H1 (cell line): ENCODE measurements around the gene FGGY. TPM values are rescaled to one million over a fixed set of nuclear protein-coding genes. Genes with fewer than 3 reads are reported as not detected.

Source experiments
- CTCF ChIA-PET: fragments of 300-600 bp; sonication (Branson Sonifier 250); formaldehyde crosslinking; loops from one replicate; lab custom pipeline; 2021; ENCODE audit not compliant: partially characterized antibody; lab: Charles Lee
- POLR2A ChIA-PET: fragments of 300-600 bp; sonication (Branson Sonifier 250); formaldehyde crosslinking; loops from one replicate; lab custom pipeline; 2021; ENCODE audit warnings: inconsistent platforms; ENCODE audit not compliant: partially characterized antibody; lab: Charles Lee
- DNase-seq, 2 experiments: peaks; one replicate each; pipeline versions ENCODE4 v3.0.0 to v3.0.0-alpha.2; 2010 to 2022; ENCODE audit warnings: low spot score in 2 of 2, low read depth in 1 of 2, mixed read lengths in 1 of 2
- FAIRE-seq: peaks from 2 replicates; lab custom pipeline; 2011; peaks lifted over from hg19 to GRCh38; lab: Jason Lieb, UNC
- H2AFZ ChIP-seq: 2 replicates; pipeline ENCODE4 v1.8.1; 2012; ENCODE audit warnings: low read length, inconsistent platforms
- H2AK5ac ChIP-seq: 2 replicates; pipeline ENCODE4 v1.6.1; 2013; ENCODE audit warnings: low read depth, low read length
- H2BK120ac ChIP-seq: replicated peaks from 2 replicates; pipeline ENCODE3; 2013; ENCODE audit warnings: low read depth, low read length, inconsistent platforms
- H2BK12ac ChIP-seq: 2 replicates; pipeline ENCODE4 v1.6.1; 2013; ENCODE audit warnings: low read depth, low read length
- H2BK15ac ChIP-seq: 2 replicates; pipeline ENCODE4 v1.6.1; 2013; ENCODE audit warnings: low read length
- H2BK20ac ChIP-seq: 2 replicates; pipeline ENCODE4 v1.6.1; 2013; ENCODE audit warnings: low read length
- H2BK5ac ChIP-seq: 2 replicates; pipeline ENCODE4 v1.6.1; 2013; ENCODE audit warnings: low read depth, low read length
- H3K14ac ChIP-seq: 2 replicates; pipeline ENCODE4 v1.6.1; 2013; ENCODE audit warnings: inconsistent platforms; ENCODE audit not compliant: insufficient read length
- H3K18ac ChIP-seq: 2 replicates; pipeline ENCODE4 v1.6.1; 2013; ENCODE audit warnings: low read length; ENCODE audit errors: extremely low read depth
- H3K23ac ChIP-seq: 2 replicates; pipeline ENCODE4 v1.6.1; 2013; ENCODE audit warnings: inconsistent platforms; ENCODE audit not compliant: insufficient read length
- H3K23me2 ChIP-seq: 2 replicates; pipeline ENCODE4 v1.6.1; 2013; ENCODE audit warnings: low read depth, low read length
- H3K27ac ChIP-seq: 2 replicates; pipeline ENCODE4 v1.6.1; 2011; ENCODE audit warnings: low read depth, low read length, inconsistent platforms
- H3K27me3 ChIP-seq, 4 experiments: replicated peaks in 1 of 4; 1 replicate in 1 of 4; 2 replicates in 3 of 4; pipeline versions ENCODE4 v1.6.1 to v1.8.1; 2011 to 2013; ENCODE audit warnings: low read length in 3 of 4, mild to moderate bottlenecking in 3 of 4, inconsistent platforms in 2 of 4, mixed read lengths in 2 of 4, moderate library complexity in 1 of 4; ENCODE audit not compliant: control insufficient read depth in 3 of 4, insufficient read depth in 3 of 4; ENCODE audit errors: extremely low read depth in 1 of 4
- H3K36me3 ChIP-seq, 4 experiments: 2 replicates each; pipeline versions ENCODE4 v1.6.1 to v1.8.1; 2011 to 2013; ENCODE audit warnings: mild to moderate bottlenecking in 4 of 4, low read length in 3 of 4, moderate library complexity in 2 of 4, control low read depth in 1 of 4, inconsistent platforms in 1 of 4; ENCODE audit not compliant: insufficient read depth in 4 of 4, control insufficient read depth in 2 of 4
- H3K4ac ChIP-seq: replicated peaks from 2 replicates; pipeline ENCODE3; 2013; ENCODE audit warnings: low read length, low read depth, mixed read lengths, inconsistent platforms; ENCODE audit not compliant: insufficient read length
- H3K4me1 ChIP-seq, 4 experiments: replicated peaks in 1 of 4; 1 replicate in 1 of 4; 2 replicates in 3 of 4; pipeline versions ENCODE4 v1.6.1 to v1.8.1; 2011 to 2013; ENCODE audit warnings: low read length in 3 of 4, inconsistent platforms in 2 of 4, mixed read lengths in 1 of 4; ENCODE audit not compliant: insufficient read depth in 4 of 4, control insufficient read depth in 3 of 4
- H3K4me2 ChIP-seq, 2 experiments: 2 replicates each; pipeline versions ENCODE4 v1.6.1 to v1.8.1; 2011 to 2013; ENCODE audit warnings: low read depth in 2 of 2, low read length in 2 of 2, control low read depth in 1 of 2, inconsistent platforms in 1 of 2, mild to moderate bottlenecking in 1 of 2; ENCODE audit not compliant: insufficient read depth in 1 of 2
- H3K4me3 ChIP-seq, 4 experiments: fragments of 200-600, 300-600 bp in 1 of 4; sonication (generic), shearing (Covaris generic), sonication (Bioruptor Twin) in 1 of 4; 2 replicates each; pipeline versions ENCODE4 v1.5.1 to v1.8.1; 2011 to 2016; ENCODE audit warnings: low read length in 4 of 4, low read depth in 3 of 4, control low read depth in 2 of 4, inconsistent platforms in 2 of 4, mild to moderate bottlenecking in 2 of 4, mixed read lengths in 1 of 4, moderate library complexity in 1 of 4; ENCODE audit not compliant: insufficient read depth in 2 of 4; ENCODE audit errors: extremely low read depth in 1 of 4
- H3K56ac ChIP-seq: replicated peaks from 2 replicates; pipeline ENCODE3; 2013; ENCODE audit warnings: low read depth, mild to moderate bottlenecking, mixed read lengths, low read length, inconsistent platforms; ENCODE audit not compliant: insufficient read length
- H3K79me1 ChIP-seq: 2 replicates; pipeline ENCODE4 v1.6.1; 2013; ENCODE audit warnings: low read depth, low read length, control low read depth
- H3K79me2 ChIP-seq, 2 experiments: 2 replicates each; pipeline versions ENCODE4 v1.6.1 to v1.8.1; 2012 to 2013; ENCODE audit warnings: low read length in 2 of 2, mild to moderate bottlenecking in 2 of 2, inconsistent platforms in 1 of 2; ENCODE audit not compliant: insufficient read depth in 2 of 2, control insufficient read depth in 1 of 2
- H3K9ac ChIP-seq, 4 experiments: replicated peaks in 1 of 4; 1 replicate in 1 of 4; 2 replicates in 3 of 4; pipeline versions ENCODE4 v1.6.1 to v1.8.1; 2011 to 2013; ENCODE audit warnings: low read depth in 3 of 4, low read length in 3 of 4, control low read depth in 2 of 4, mild to moderate bottlenecking in 2 of 4, moderate library complexity in 2 of 4, inconsistent platforms in 1 of 4; ENCODE audit errors: extremely low read depth in 1 of 4
- H3K9me3 ChIP-seq, 2 experiments: 2 replicates each; pipeline versions ENCODE4 v1.6.1 to v1.8.1; 2012 to 2013; ENCODE audit warnings: mild to moderate bottlenecking in 2 of 2, moderate library complexity in 2 of 2, control low read depth in 1 of 2, inconsistent platforms in 1 of 2, low read depth in 1 of 2, low read length in 1 of 2, mixed read lengths in 1 of 2; ENCODE audit not compliant: insufficient read depth in 2 of 2
- H4K20me1 ChIP-seq, 2 experiments: replicated peaks in 1 of 2; 2 replicates each; pipeline versions ENCODE3 to v1.8.1; 2011 to 2013; ENCODE audit warnings: inconsistent platforms in 2 of 2, low read length in 2 of 2, mild to moderate bottlenecking in 1 of 2; ENCODE audit not compliant: insufficient read depth in 2 of 2, control insufficient read depth in 1 of 2
- H4K5ac ChIP-seq: 2 replicates; pipeline ENCODE4 v1.6.1; 2013; ENCODE audit warnings: low read length, low read depth, mixed read lengths, inconsistent platforms; ENCODE audit not compliant: insufficient read length
- H4K8ac ChIP-seq: 2 replicates; pipeline ENCODE4 v1.8.0; 2013; ENCODE audit warnings: mild to moderate bottlenecking, moderate library complexity, low read length, inconsistent platforms; ENCODE audit not compliant: insufficient read depth; ENCODE audit errors: extremely low read depth
- H4K91ac ChIP-seq: replicated peaks from 2 replicates; pipeline ENCODE3; 2013; ENCODE audit warnings: low read length, mixed read lengths, inconsistent platforms; ENCODE audit not compliant: insufficient read length
- ATF2 ChIP-seq: IDR thresholded peaks from 2 replicates; pipeline ENCODE4 v1.6.1; 2012; ENCODE audit warnings: low read length, inconsistent platforms
- CREB1 ChIP-seq: IDR thresholded peaks from 2 replicates; pipeline ENCODE4 v1.6.1; 2012; ENCODE audit warnings: inconsistent platforms
- JUN ChIP-seq: IDR thresholded peaks from 2 replicates; pipeline ENCODE4 v1.6.1; 2011; ENCODE audit warnings: low read depth, mild to moderate bottlenecking, improper control_type of control experiment, low read length
- SIRT6 ChIP-seq: IDR thresholded peaks from one replicate; pipeline ENCODE4 v1.7.1; 2012; ENCODE audit warnings: low read length, inconsistent platforms
- WGBS, 2 experiments: shearing (Covaris generic) in 1 of 2; methylation state at CpG; one replicate each; pipeline versions ENCODE4 v1.1.6 to v1.1.7; 2013 to 2015; ENCODE audit warnings: low lambda C conversion rate in 2 of 2, mixed read lengths in 2 of 2, inconsistent platforms in 1 of 2, low coverage in 1 of 2, missing lambda C conversion rate in 1 of 2; ENCODE audit not compliant: insufficient replicate concordance in 2 of 2, insufficient coverage in 1 of 2, insufficient read length in 1 of 2; ENCODE audit errors: extremely low coverage in 1 of 2, missing lambda C conversion rate in 1 of 2; 5-methylcytosine and 5-hydroxymethylcytosine counted together
- polyA plus RNA-seq, 7 experiments: library from polyadenylated mRNA; depleted of rRNA in 3 of 7; stranded (reverse) in 5 of 7; unstranded in 2 of 7; fragments of >200 nt in 5 of 7; fragments of 200-250 nt in 2 of 7; gene quantifications; 1 replicate in 5 of 7; 2 replicates in 1 of 7; 4 replicates in 1 of 7; pipeline versions ENCODE4 v1.2.1 to v1.2.3, GENCODE V29; 2011 to 2013; ENCODE audit warnings: missing spikeins in 2 of 7, mixed read lengths in 2 of 7
- total RNA-seq: library from RNA; stranded (reverse); fragmentation: NEBNext Ultra II Directional; extraction: Animal tissue kit (Norgen Biotek cat#: 25700); gene quantifications from 2 replicates; pipeline ENCODE4 v1.2.1, GENCODE V29; 2021

FGGY gene
- total and polyA plus RNA-seq, 2 of the 8 experiments (the other 6 are each of a cell fraction or from before 2014, with no cell fraction given), result 10.3 to 12.5 TPM

DNA sequence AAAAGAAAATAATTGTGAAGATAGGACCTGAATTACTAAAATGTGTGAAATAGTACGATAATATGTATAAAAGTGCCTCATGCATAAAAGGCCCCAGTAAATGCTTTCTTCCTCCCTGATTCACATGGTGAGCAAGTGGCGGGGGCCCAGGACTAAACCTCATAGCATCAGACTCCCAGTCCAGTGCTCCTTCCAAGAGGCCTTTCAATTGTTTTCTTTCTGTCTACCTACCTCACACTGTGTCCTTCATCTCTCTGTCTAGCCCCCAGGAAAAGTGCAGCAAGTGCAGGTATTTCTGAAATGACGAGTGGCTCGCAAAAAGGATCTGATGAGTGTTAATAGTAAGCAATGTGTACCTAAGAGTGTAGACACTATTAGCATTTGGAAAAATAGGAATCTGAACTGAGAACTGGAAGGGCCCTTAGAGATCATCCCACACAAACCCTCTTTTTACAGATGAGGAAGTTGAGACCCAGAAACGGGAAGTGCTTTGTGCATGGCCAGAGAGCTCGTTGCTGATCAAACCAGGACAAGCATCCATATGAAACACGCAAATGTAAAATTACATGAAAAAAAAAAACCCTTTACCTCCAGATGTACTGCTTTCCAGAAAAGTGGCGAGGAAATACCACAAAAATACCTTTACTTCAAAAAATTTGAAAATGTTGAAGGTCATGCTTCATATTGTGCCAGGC is 399.7 kb downstream of the FGGY start:
- CTCF ChIA-PET, result no interaction called here
- 86% methylated on average over 8 of the region's 8 CpGs; no CpG with 5 or more reads in 1 of the 2 experiments for WGBS, 2 experiments

More for the DNA sequence above, 399.7 kb downstream of the FGGY start:
- Histone ChIP-seq H3K79me2 (no peaks in the 10 kb centered on the region), H4K5ac (no peak overlapping the region), H3K4me3 (no peak overlapping the region), H3K27me3 (no peaks in the 10 kb centered on the region), H3K56ac (no peak overlapping the region), H4K91ac (no peak overlapping the region), H2AK5ac (no peak overlapping the region), H2AFZ (no peak overlapping the region), H3K4ac (no peak overlapping the region), H3K9ac (no peak overlapping the region), H3K27ac (no peak overlapping the region), H3K4me1 (peaks cover 0 to 9% (median 2%) of the 10 kb centered on the region in 4 experiments; a peak in 5 of 7 replicates), H3K9me3 (no peaks in the 10 kb centered on the region), H2BK15ac (no peak overlapping the region), H2BK20ac (no peak overlapping the region), H4K20me1 (no peaks in the 10 kb centered on the region), H2BK120ac (no peak overlapping the region), H3K14ac (no peak overlapping the region), H3K18ac (no peak overlapping the region; the same call in 1 of the 2 replicates), H3K23ac (no peak overlapping the region), H2BK5ac (no peak overlapping the region), H4K8ac (no peak overlapping the region), H3K4me2 (no peak overlapping the region), H3K36me3 (no peaks in the 10 kb centered on the region), H3K79me1 (no peaks in the 10 kb centered on the region), H2BK12ac (no peak overlapping the region), H3K23me2 (no peaks in the 10 kb centered on the region; the same call in 1 of the 2 replicates)
- DNase-seq (no peak), FAIRE-seq (no peak)
- POLR2A ChIA-PET, result no interaction called here
- TF ChIP-seq JUN, result no peak
- no peak for TF ChIP-seq ATF2
- no peak for TF ChIP-seq CREB1
- no peak for TF ChIP-seq SIRT6
